GM10266 (cell line): ENCODE data around the gene HOXA7.

ENCODE experiments used
- DNase-seq: peaks from one replicate; pipeline ENCODE4 v3.0.0; 2012; ENCODE audit errors: extremely low spot score
- TF ChIP-seq, protein P1 (sequence below): IDR thresholded peaks from 2 replicates; pipeline ENCODE4 v1.5.1; 2012; ENCODE audit warnings: mild to moderate bottlenecking, low read depth; ENCODE audit not compliant: control insufficient read depth, insufficient read depth; ENCODE audit errors: missing control alignments

HOXA7 gene

GRCh38 chr7:27129729-27130539 is 26.5 kb downstream of the HOXA7 start:
- TF ChIP-seq, protein P1, sequence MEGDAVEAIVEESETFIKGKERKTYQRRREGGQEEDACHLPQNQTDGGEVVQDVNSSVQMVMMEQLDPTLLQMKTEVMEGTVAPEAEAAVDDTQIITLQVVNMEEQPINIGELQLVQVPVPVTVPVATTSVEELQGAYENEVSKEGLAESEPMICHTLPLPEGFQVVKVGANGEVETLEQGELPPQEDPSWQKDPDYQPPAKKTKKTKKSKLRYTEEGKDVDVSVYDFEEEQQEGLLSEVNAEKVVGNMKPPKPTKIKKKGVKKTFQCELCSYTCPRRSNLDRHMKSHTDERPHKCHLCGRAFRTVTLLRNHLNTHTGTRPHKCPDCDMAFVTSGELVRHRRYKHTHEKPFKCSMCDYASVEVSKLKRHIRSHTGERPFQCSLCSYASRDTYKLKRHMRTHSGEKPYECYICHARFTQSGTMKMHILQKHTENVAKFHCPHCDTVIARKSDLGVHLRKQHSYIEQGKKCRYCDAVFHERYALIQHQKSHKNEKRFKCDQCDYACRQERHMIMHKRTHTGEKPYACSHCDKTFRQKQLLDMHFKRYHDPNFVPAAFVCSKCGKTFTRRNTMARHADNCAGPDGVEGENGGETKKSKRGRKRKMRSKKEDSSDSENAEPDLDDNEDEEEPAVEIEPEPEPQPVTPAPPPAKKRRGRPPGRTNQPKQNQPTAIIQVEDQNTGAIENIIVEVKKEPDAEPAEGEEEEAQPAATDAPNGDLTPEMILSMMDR = no peak
- no peak for DNase-seq

DNA sequence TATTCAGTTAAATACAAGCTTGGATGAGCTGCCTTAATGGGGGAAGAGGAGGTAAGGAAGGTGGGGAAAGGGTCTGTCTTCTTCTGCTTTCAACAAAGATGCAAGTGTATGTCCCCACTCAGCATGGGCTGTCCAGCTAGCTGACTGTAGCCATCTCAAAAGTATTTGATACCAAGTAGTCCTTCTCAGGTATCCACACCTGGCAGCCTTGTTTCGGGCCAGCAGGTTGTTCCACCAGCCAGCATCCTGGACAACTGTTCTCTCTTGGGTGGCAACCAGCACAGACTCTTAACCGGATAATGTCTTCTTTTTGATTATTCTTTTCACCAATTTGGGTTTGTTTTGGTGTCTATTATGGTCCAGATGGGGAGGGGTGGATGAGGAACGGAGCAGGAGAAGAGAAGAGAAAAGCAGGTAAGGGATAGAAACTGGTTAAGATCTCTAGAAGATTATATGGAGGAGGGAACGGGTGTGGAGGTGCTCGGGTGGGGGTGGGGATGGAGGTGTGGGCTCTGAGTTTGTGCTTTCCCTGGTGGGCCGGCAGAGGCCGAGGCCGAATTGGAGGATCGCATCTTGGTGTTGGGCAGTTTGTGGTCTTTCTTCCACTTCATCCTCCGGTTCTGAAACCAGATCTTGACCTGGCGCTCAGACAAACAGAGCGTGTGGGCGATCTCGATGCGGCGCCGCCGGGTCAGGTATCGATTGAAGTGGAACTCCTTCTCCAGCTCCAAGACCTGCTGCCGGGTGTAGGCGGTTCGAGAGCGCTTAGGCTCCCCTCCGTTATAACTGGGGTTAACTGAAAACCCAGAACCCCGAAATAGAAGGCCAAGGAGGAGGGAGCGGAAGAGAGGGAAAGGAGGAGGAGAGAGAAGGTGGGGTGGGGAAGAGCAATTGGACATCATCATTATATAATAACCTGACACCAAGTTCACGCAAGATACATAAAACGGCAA is 27.4 kb downstream of the HOXA7 start:
- DNase-seq = no peak

DNA sequence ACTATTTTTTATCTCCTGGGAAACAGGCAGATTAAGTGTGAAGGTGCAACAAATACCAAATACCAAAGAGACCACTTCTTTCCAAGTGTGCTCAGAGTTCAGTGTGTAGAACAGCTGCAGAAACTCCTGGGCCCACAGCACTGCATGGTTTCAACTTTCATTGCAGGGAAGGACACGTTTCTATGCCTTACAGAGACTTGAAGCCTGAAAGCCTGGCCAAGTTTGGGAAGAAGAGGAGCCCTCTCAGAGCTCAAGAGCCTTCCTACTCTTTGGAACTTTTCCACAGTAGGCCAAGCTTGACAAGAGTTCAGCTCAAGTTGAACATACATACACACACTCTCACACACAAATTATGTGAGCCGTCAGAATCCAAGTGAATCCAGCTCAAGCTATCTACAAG is 28.4 kb downstream of the HOXA7 start:
- TF ChIP-seq, protein P1 = no peak
- DNase-seq = no peak

More for the DNA sequence above, 27.4 kb downstream of the HOXA7 start:
- TF ChIP-seq, protein P1 = no peak

DNA sequence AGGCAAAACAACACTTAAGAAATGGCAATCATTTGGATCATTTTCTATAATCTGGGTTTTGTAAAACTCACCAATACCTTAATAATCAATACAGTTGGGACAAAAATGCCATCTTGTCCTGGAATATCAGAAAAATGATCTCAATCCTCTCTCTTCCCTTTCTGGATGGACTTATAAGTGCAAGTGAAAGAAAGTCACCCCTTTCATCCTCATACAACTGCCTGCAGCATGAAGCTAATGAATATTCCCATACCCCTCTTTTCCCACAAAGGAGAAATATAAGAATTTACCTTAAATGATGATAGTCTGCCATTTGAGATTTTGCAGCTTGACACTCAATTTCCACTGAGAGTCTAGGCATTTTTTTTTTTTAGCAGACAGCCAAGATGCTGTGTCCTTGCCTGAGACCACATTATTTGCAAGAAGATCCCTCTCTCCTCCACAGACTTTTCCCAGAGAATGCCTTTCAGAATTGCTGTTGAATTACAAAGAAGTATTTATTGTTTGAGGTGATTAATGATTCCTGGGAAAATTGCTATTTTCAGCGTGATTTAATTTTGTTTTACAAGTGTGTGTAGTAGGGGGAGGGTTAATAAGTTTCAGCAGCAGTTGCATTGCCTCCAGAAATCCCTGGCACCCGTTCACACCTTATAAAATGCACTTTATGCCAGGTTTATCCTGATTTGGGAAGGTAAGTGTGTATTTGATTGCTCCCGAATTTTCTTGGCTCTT is 29.7 kb downstream of the HOXA7 start:
- DNase-seq = no peak
- TF ChIP-seq, protein P1 = no peak

DNA sequence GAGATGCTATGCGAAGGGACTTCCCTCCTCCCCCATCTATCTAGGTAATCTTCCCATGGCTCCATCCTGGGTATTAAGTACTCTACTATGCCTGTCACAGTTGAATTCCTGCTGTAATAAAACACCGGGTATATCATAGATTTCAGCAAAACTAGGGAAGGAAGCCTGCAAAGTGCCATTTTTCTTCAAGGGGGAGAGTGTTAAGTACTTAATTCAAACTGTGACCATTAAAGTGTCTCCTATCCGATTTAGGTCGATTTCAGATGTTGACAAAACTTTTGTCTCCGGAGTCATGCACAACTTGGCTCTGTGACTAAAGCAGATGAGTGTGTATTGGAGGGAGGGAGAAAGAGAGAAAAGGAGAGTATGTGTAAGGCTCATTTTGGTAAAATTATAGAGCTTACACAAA is 30.5 kb downstream of the HOXA7 start:
- TF ChIP-seq, protein P1 = no peak
- DNase-seq = no peak

DNA sequence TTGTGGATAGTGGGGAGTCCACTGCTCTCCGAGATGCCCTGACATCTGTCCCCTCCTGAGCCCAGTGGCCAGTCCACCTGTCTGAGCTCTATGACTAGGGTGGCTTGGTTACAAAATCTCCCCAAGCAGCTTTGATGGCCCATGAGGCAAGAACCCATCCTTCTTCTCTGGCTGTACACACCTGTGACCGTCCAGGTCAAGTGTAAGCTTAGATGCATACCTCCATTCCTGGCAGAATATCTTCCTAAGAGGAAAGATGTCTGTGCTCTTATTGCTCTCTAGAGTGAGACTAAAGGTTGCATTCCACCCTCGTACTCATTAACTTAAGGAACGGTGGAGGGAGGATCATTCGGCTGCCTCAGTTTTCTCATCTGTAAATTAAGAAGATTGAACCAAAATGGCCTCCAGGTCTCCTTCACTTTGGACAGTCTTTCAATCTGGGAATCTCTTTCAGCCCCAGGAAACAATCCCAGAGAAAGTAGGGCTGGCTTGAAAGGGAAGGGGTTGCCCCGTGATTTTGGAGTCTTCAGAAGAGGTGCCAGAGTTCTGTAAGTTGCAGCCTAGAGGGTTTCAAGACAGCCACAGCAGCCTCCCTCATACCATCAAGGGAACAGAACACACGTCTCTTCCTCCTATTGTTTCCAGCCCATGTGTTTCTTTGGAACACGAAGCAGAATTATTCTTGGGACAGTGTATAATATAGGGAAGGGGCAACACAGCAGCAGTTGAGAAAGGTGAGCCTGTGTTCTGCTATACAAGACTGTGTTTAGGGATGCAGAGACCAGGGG is 31.4 kb downstream of the HOXA7 start:
- TF ChIP-seq, protein P1 = no peak
- DNase-seq = no peak
